SU-DHL-6 (cell line): Measurements from ENCODE around the gene ATOH8.

Experiments
- EZH2phosphoT487 ChIP-seq: fragments of 200-600 bp; sonication (generic), shearing (Covaris generic); conservative IDR thresholded peaks from 2 replicates; pipeline ENCODE4 v1.6.1; 2018; ENCODE audit warnings: mild to moderate bottlenecking, antibody characterized with exemption, low read length, moderate library complexity, mixed read lengths
- TF ChIP-seq, protein P1 (sequence below): fragments of 200-600 bp; sonication (generic); IDR thresholded peaks from one replicate; pipeline ENCODE4 v1.5.1; 2017; ENCODE audit warnings: antibody characterized with exemption, mild to moderate bottlenecking, low read length, moderate library complexity; ENCODE audit not compliant: insufficient read depth, poor library complexity, severe bottlenecking

DNA sequence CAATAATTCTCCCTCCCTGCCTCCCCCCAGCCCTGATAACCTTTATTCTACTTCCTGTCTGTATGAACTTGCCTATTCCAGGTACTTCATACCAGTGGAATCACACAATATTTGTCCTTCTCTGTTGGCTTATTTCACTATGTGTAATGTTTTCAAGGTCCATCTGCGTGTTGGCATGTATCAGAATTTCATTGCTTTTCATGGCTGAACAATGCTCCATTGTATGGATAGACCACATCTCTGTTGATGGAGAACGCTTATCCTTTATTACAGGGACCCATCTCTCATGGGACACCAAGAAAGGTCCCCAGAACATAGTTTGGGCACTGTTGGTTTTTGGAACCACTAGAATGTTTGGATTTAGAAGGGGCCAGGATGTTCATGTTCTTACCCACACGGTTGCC is 40.2 kb downstream of the ATOH8 start:
- TF ChIP-seq, protein P1, sequence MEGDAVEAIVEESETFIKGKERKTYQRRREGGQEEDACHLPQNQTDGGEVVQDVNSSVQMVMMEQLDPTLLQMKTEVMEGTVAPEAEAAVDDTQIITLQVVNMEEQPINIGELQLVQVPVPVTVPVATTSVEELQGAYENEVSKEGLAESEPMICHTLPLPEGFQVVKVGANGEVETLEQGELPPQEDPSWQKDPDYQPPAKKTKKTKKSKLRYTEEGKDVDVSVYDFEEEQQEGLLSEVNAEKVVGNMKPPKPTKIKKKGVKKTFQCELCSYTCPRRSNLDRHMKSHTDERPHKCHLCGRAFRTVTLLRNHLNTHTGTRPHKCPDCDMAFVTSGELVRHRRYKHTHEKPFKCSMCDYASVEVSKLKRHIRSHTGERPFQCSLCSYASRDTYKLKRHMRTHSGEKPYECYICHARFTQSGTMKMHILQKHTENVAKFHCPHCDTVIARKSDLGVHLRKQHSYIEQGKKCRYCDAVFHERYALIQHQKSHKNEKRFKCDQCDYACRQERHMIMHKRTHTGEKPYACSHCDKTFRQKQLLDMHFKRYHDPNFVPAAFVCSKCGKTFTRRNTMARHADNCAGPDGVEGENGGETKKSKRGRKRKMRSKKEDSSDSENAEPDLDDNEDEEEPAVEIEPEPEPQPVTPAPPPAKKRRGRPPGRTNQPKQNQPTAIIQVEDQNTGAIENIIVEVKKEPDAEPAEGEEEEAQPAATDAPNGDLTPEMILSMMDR: no peak
- no peak for TF ChIP-seq EZH2phosphoT487
